K562 (cell line): Measurements from ENCODE around the gene SSU72. TPM values are rescaled to one million over a fixed set of nuclear protein-coding genes. Genes with fewer than 3 reads are reported as not detected.
"Not testable (repeated sequence)": the region's sequence is repeated elsewhere in the genome, so short reads cannot be mapped to it uniquely, and the experiment has no call there.

Experiments used
- ATAC-seq: fragments of 200-7000 bp; cut with Tn5 transposase; 3 replicates; pipeline ENCODE4 v1.9.1; 2020; ENCODE audit warnings: moderate library complexity
- BruUV-seq: library from RNA; stranded (reverse); fragments of 400-500 nt; replicated peaks from 2 replicates; lab custom pipeline; 2021; lab: Mats Ljungman, UMichigan
- CTCF ChIA-PET: fragments of 300-600 bp; formaldehyde crosslinking; extraction: SDS; loops from one replicate; lab custom pipeline; 2021; ENCODE audit warnings: low intra/inter-chr PET ratio; lab: Yijun Ruan, JAX
- POLR2A ChIA-PET: fragments of 300-600, 350-650 bp; sonication (Branson Sonifier 250); formaldehyde crosslinking; extraction: SDS; loops from one replicate; lab custom pipeline; 2021; ENCODE audit warnings: antibody characterized with exemption, inconsistent platforms; lab: Yijun Ruan, JAX
- DNase-seq, 4 experiments: peaks; one replicate each; pipeline versions ENCODE4 v3.0.0 to v3.0.0-alpha.2; 2011 to 2018; ENCODE audit warnings: low spot score in 3 of 4, mixed read lengths in 3 of 4; ENCODE audit errors: extremely low read depth in 1 of 4
- FAIRE-seq: peaks from 2 replicates; lab custom pipeline; 2011; peaks lifted over from hg19 to GRCh38; lab: Jason Lieb, UNC
- H2AFZ ChIP-seq: 2 replicates; pipeline ENCODE4 v1.6.0; 2011; ENCODE audit warnings: low read depth, low read length, control low read depth, inconsistent platforms
- H3K27ac ChIP-seq: fragments of 200-600 bp; 3 replicates; pipeline ENCODE4 v1.8.0; 2011; ENCODE audit warnings: low read depth, mild to moderate bottlenecking, control low read depth, inconsistent platforms, low read length, moderate library complexity, mixed read lengths; ENCODE audit errors: extremely low read depth
- H3K27me3 ChIP-seq, 2 experiments: fragments of 300-600 bp in 1 of 2; 2 replicates in 1 of 2; 3 replicates in 1 of 2; pipeline versions ENCODE4 v1.6.0 to v1.8.0; 2011; ENCODE audit warnings: inconsistent platforms in 2 of 2, low read length in 2 of 2, mild to moderate bottlenecking in 1 of 2, mixed read lengths in 1 of 2, moderate library complexity in 1 of 2; ENCODE audit not compliant: control insufficient read depth in 2 of 2, insufficient read depth in 2 of 2
- H3K36me3 ChIP-seq: fragments of 300-600 bp; 3 replicates; pipeline ENCODE4 v1.8.0; 2011; ENCODE audit warnings: mild to moderate bottlenecking, low read length, inconsistent platforms; ENCODE audit not compliant: control insufficient read depth, insufficient read depth
- H3K4me1 ChIP-seq, 2 experiments: fragments of 200-600 bp in 1 of 2; replicated peaks in 1 of 2; 2 replicates in 1 of 2; 3 replicates in 1 of 2; pipeline versions ENCODE4 v1.5.1 to v1.8.0; 2011; ENCODE audit warnings: inconsistent platforms in 2 of 2, low read length in 2 of 2, mild to moderate bottlenecking in 1 of 2, mixed read lengths in 1 of 2, moderate library complexity in 1 of 2; ENCODE audit not compliant: control insufficient read depth in 2 of 2, insufficient read depth in 2 of 2
- H3K4me2 ChIP-seq: 2 replicates; pipeline ENCODE4 v1.6.1; 2011; ENCODE audit warnings: low read length, control low read depth, inconsistent platforms, mixed read lengths; ENCODE audit not compliant: insufficient read depth
- H3K4me3 ChIP-seq: fragments of 200-600 bp; sonication (generic), shearing (Covaris generic); 2 replicates; pipeline ENCODE4 v1.5.1; 2016; ENCODE audit warnings: control low read depth, inconsistent platforms
- H3K79me2 ChIP-seq: fragments of 200-600 bp; 3 replicates; pipeline ENCODE4 v1.8.0; 2011; ENCODE audit warnings: low read length, inconsistent platforms; ENCODE audit not compliant: control insufficient read depth, insufficient read depth
- H3K9ac ChIP-seq, 2 experiments: 2 replicates each; pipeline versions ENCODE4 v1.6.0 to v1.6.1; 2011; ENCODE audit warnings: low read depth in 2 of 2, low read length in 2 of 2, control low read depth in 1 of 2, inconsistent platforms in 1 of 2, mild to moderate bottlenecking in 1 of 2, mixed read lengths in 1 of 2; ENCODE audit not compliant: insufficient read depth in 1 of 2
- H3K9me1 ChIP-seq: one replicate; pipeline ENCODE4 v1.6.0; 2011; ENCODE audit warnings: inconsistent platforms, mild to moderate bottlenecking, low read length, moderate library complexity; ENCODE audit not compliant: control insufficient read depth, insufficient read depth
- H3K9me3 ChIP-seq: replicated peaks from 2 replicates; pipeline ENCODE4 v1.5.1; 2011; ENCODE audit warnings: low read depth, low read length, inconsistent platforms; ENCODE audit not compliant: control insufficient read depth, insufficient read depth
- H4K20me1 ChIP-seq: replicated peaks from 2 replicates; pipeline ENCODE4 v1.6.1; 2011; ENCODE audit warnings: low read length, inconsistent platforms, mixed read lengths; ENCODE audit not compliant: control insufficient read depth, insufficient read depth
- RFX1 ChIP-seq: fragments of 450-650 bp; IDR thresholded peaks from 2 replicates; pipeline ENCODE4 v1.6.1; 2016; ENCODE audit warnings: mild to moderate bottlenecking, moderate library complexity
- WGBS: fragments of 100-300 bp; shearing (Covaris generic); methylation state at CpG from one replicate; pipeline ENCODE4 v1.1.6; 2016; ENCODE audit warnings: low coverage, mixed read lengths; ENCODE audit not compliant: insufficient coverage; ENCODE audit errors: missing lambda C conversion rate; 5-methylcytosine and 5-hydroxymethylcytosine counted together
- in situ Hi-C: fragments of 300-500 bp; cut with MboI; formaldehyde crosslinking; loops from 4 replicates; pipeline ENCODE4 v1.15.0; 2018; ENCODE audit warnings: inconsistent platforms, mixed read lengths
- intact Hi-C: fragments of 100-400 bp; cut with micrococcal nuclease; formaldehyde crosslinking; loops from 2 replicates; pipeline ENCODE4 v1.14.2; 2022
- polyA plus RNA-seq, 8 experiments: library from polyadenylated mRNA; depleted of rRNA in 4 of 8; stranded (reverse) in 5 of 8; unstranded in 3 of 8; fragments of >200 nt; fragmentation: Nextera tagmentation in 2 of 8; fragmentation: Illumina TruSeq in 1 of 8; extraction: Ambion mirVana in 2 of 8; extraction: Trizol in 1 of 8; gene quantifications; 2 replicates each; pipeline versions ENCODE4 v1.2.1 to v1.2.3, GENCODE V29; 2011 to 2014; ENCODE audit warnings: inconsistent platforms in 1 of 8, missing spikeins in 1 of 8
- total RNA-seq, 7 experiments: library from RNA; depleted of rRNA in 6 of 7; stranded (reverse); fragments of >200 nt in 6 of 7; fragmentation: Illumina TruSeq in 2 of 7; extraction: Trizol in 2 of 7; gene quantifications; 2 replicates each; pipeline versions ENCODE4 v1.2.1 to v1.2.3, GENCODE V29; 2011 to 2021; ENCODE audit warnings: low replicate concordance in 1 of 7

SSU72 gene
- total and polyA plus RNA-seq, 9 of the 15 experiments (the other 6 are each of a cell fraction or from before 2014, with no cell fraction given), result 70.8 to 201 (median 94.6) TPM

DNA sequence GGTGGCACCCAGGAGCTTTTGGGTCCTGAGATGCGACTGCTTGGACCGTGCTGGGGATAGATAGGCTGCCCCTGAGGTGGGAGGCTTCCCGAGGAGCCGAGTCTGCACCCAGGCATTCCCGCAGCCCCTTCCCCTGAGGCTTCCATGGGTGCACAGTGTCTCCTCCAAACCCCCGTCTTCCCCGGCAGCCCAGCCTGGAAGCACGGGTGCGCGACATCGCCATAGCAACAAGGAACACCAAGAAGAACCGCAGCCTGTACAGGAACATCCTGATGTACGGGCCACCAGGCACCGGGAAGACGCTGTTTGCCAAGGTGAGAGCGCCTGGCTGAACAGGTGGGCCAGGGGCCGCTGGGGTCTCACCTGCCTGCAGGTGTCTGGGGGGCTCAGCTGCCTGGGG lies 51.0 kb downstream of the SSU72 start:
- H3K27ac ChIP-seq, H3K79me2 ChIP-seq, H3K9me3 ChIP-seq, intact Hi-C loops, POLR2A ChIA-PET, H3K9me1 ChIP-seq, in situ Hi-C loops, H2AFZ ChIP-seq, H3K27me3 ChIP-seq, H3K9ac ChIP-seq, ATAC-seq, DNase-seq, H3K4me2 ChIP-seq, H3K4me3 ChIP-seq, CTCF ChIA-PET, H3K4me1 ChIP-seq, FAIRE-seq, BruUV-seq, H4K20me1 ChIP-seq: not testable (repeated sequence)
- WGBS, result over 99% methylated on average over 14 of the region's 17 CpGs
- peaks cover 73% of the 10 kb centered on the region; the same call in 2 of the 3 replicates for H3K36me3 ChIP-seq
- TF ChIP-seq RFX1, result peak; percentile 53; the same call in 1 of the 2 replicates

DNA sequence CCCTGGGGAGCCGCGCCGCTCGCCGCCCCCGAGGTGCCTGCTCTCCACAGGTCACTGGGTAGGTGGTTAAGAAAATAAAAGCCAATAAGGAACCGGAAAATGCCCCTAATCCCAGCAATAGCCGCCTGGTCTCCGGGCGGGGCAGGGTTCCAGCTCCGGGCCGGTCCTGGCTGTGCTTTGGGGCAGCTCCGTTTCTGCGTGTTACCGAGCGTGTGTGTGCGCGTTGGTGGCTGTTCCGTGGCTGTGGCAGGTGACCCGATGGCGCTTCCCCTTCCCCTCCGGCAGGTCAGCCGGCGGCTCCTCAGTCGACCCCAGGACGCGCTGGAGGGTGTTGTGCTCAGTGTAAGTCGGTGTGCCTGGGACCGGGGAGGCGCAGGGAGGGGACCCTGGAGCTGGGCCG lies 51.4 kb downstream of the SSU72 start:
- H3K27me3 ChIP-seq, intact Hi-C loops, H3K9me1 ChIP-seq, H3K4me3 ChIP-seq, H3K4me1 ChIP-seq, H3K9ac ChIP-seq, BruUV-seq, H2AFZ ChIP-seq, H3K79me2 ChIP-seq, H3K9me3 ChIP-seq, POLR2A ChIA-PET, ATAC-seq, DNase-seq, in situ Hi-C loops, CTCF ChIA-PET, H4K20me1 ChIP-seq, FAIRE-seq, H3K4me2 ChIP-seq, H3K27ac ChIP-seq: not testable (repeated sequence)
- H3K36me3 ChIP-seq, result peaks cover 73% of the 10 kb centered on the region
- WGBS, result 97% methylated on average over 18 of the region's 31 CpGs
